Muscle layer of colon (tissue), 2 donors: Measurements from ENCODE around the gene CPLX1.

Experiments used
- H3K27ac ChIP-seq: one replicate; pipeline ENCODE4 v1.7.0; 2013; ENCODE audit warnings: low read depth, mild to moderate bottlenecking, low read length, moderate library complexity
- H3K27me3 ChIP-seq, 2 donors: one replicate each; pipeline ENCODE4 v1.7.0; 2013; ENCODE audit warnings: low read length in 2 of 2, mild to moderate bottlenecking in 2 of 2; ENCODE audit not compliant: insufficient read depth in 2 of 2, control insufficient read depth in 1 of 2
- H3K36me3 ChIP-seq: one replicate; pipeline ENCODE4 v1.7.0; 2013; ENCODE audit warnings: mild to moderate bottlenecking, low read length; ENCODE audit not compliant: insufficient read depth
- H3K4me1 ChIP-seq: one replicate; pipeline ENCODE4 v1.7.0; 2013; ENCODE audit warnings: mild to moderate bottlenecking, low read length; ENCODE audit not compliant: insufficient read depth
- H3K4me3 ChIP-seq, 2 donors: one replicate each; pipeline ENCODE4 v1.7.0; 2013; ENCODE audit warnings: low read length in 2 of 2, low read depth in 1 of 2, mild to moderate bottlenecking in 1 of 2, moderate library complexity in 1 of 2
- H3K9ac ChIP-seq: one replicate; pipeline ENCODE4 v1.7.0; 2013; ENCODE audit warnings: low read length
- H3K9me3 ChIP-seq: one replicate; pipeline ENCODE4 v1.7.0; 2013; ENCODE audit warnings: mild to moderate bottlenecking, low read length
- donor health status: abdominal sarcoma.
- donor health status: Adenocarcinoma of cecum.

CPLX1 gene

DNA sequence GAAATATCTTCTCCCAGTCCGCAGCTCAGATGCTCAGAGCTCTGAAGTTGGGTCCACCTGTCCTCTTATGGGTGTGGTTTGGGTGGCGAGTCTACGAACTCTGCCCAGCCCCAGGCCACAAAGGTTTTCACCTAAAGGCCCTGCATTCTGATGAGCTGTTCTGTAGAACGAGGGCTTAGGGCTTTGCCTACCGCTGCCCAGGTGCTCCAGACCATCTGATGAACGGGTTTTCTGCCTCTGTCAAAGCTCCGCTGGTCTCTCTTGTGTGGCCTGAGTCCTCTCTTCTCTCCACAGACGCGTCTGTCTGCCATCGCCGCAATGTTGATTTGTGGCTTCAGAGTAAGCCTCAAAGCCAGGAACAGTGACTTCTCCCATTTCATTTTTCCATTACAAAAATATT, 28.4 kb upstream of the CPLX1 start:
- Histone ChIP-seq H3K36me3 (peaks cover 33% of the 10 kb centered on the region), H3K4me3 (no peak overlapping the region), H3K9me3 (no peaks in the 10 kb centered on the region), H3K27ac (no peak overlapping the region), H3K9ac (no peak overlapping the region), H3K27me3 (no peaks in the 10 kb centered on the region), H3K4me1 (no peaks in the 10 kb centered on the region)

DNA sequence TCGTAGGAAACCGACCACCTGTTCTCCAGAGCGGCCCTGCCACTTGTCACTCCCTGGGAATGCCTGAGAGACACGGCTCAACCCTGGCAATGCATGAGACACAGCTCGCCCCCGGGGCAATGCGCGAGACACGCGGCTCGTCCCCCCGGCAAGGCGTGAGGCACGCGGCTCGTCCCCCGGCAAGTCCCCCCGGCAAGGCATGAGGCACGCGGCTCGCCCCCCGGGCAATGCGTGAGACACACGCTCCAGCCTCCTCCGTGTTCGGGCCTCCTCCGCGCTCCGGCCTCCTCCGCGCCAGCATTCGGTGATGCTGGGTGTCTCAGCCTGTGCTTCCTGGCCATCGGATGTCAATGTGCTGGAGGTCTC, 27.5 kb upstream of the CPLX1 start:
- H3K36me3 ChIP-seq = peaks cover 30% of the 10 kb centered on the region

DNA sequence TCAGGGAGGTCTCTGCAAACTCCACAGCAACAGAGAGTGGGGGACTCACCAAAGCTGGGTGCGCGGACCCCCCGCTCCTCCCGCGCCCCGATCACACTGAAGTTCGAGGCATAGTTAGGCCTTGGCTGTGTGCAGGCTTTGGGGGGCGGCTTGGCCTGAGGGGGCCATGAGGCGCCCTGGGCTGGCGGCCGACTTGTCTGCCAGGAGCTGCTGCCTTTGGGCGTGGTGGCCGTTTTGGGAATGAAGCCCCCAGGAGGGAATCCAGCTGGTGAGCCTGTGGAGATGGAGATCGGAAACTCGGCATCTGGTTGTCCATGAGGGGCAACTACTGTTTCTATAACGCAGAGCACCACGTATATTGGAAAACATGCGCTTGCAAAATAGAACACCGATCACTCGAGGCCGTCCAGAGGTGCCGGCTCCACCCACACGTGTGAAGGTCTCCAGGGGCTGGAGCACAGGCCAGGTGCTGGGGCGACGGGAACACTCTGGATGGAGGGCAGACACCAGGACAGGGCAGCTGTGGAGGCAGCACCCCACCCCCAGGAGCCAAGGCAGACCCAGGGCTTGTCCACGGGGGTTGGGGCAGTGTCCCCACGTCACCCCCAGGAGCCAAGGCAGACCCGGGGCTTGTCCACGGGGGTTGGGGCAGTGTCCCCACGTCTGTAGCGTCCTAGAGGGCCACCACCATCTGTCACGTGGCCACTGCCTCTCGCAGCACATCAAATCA, 25.9 kb upstream of the CPLX1 start:
- Histone ChIP-seq H3K27ac (no peak overlapping the region), H3K36me3 (peaks cover 16% of the 10 kb centered on the region), H3K9me3 (no peaks in the 10 kb centered on the region), H3K9ac (no peak overlapping the region), H3K27me3 (no peaks in the 10 kb centered on the region), H3K4me3 (no peak overlapping the region), H3K4me1 (no peaks in the 10 kb centered on the region)

More for the DNA sequence above, 27.5 kb upstream of the CPLX1 start:
- Histone ChIP-seq H3K9ac (no peak overlapping the region), H3K27me3 (no peaks in the 10 kb centered on the region), H3K4me1 (no peaks in the 10 kb centered on the region), H3K4me3 (no peak overlapping the region), H3K27ac (no peak overlapping the region), H3K9me3 (no peaks in the 10 kb centered on the region)

DNA sequence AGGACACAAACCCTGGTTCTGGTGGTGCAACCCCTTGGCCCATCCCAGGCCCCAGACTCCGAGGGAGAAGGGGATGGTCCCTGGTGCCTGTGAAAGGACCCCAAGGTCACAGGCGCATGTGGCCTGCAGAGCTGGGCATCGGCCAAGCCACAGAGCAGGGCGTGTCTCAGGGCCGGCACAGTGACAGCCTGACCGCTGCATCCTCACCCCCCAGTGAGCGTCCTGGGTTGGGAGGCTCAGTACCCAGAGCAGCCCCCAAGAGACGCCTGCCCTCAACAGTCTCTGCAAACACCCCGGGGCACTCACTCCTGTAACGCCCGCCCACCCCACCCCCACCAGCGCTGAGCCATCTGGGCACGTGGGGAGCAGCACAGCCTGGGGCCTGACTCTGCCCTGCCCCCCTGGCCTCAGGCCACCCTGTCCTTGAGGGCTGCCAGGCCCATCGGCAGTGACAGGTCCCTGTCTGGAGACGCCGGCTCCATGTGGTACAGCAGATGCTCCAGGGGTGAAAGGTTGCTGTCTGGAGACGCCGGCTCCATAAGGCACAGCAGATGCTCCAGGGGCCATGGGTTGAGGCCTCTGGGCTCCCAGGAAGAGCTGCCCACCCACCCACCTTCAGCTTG, 24.5 kb upstream of the CPLX1 start:
- no peaks in the 10 kb centered on the region for H3K9me3 ChIP-seq
- peaks cover 11% of the 10 kb centered on the region for H3K36me3 ChIP-seq
- H3K9ac ChIP-seq = no peak overlapping the region
- H3K4me1 ChIP-seq = no peaks in the 10 kb centered on the region
- H3K27ac ChIP-seq = no peak overlapping the region
- no peaks in the 10 kb centered on the region for H3K27me3 ChIP-seq
- no peak overlapping the region for H3K4me3 ChIP-seq

DNA sequence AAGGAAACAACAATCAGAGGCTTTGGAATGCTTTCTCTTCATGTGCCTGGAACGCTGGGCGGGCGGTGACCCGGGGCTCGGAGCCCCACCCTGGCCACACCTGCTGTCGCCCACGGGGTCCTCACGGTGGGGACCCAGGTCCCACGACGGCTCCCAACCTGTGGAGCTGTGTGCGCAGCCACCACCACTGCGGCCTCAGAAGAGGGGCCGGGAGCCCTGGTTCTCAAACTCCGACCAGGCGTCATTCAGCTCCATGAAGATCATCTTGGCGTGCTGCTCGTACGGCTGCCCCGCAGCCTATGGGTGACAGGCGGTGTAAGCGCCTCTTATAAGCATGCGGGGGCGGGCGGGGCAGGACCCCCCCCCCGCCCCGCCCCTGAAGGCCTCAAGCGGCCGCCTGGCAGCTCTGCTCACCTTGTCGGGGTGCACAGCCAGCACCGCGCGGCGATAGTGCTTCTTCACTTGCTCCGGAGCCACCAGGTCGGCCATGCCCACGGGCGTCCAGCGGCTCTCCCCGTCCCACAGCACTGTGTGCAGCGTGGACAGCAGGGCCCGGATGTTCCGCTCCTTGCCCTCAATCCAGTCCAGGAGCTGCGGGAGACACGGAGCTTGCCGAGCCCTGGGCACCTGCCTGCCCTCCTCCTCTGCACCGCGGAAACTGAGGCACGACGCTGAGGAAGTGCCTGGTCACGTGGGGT, 23.7 kb upstream of the CPLX1 start:
- H3K9me3 ChIP-seq = no peaks in the 10 kb centered on the region
- no peak overlapping the region for H3K27ac ChIP-seq
- H3K9ac ChIP-seq = no peak overlapping the region
- no peak overlapping the region for H3K4me3 ChIP-seq
- H3K4me1 ChIP-seq = no peaks in the 10 kb centered on the region
- no peaks in the 10 kb centered on the region for H3K27me3 ChIP-seq
- peaks cover 11% of the 10 kb centered on the region for H3K36me3 ChIP-seq

DNA sequence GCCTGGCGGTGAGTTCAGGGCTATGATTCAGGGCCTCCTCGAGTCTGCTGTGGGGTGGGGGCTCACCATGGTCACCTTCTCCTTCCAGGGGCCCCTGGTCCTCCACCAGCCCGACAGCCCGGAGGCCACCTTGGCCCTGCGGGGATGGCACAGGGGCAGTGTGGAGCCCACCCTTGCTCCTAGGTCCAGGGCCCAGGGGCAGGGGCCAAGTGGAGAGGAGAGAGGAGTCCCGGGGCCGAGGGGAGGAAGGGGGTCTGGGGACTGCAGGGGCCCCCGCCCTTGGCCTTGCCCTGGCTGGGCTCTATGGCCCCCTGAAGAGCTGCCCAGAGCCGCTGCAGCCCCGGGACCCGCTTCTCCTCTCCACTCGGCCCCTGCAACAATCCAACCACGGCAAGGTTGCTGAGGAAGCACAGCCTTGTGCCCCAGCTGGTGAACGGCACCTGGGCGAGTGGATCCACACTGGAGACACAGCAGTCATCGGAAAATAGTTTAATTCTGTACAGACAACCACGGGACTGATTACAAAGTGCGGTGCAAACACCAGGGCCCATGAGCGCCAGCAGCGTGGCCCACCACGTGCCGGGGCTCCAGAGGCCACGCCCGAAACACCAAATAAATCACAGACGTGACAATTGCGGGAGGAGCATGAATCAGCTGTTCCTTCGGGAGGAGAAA, 23.0 kb upstream of the CPLX1 start:
- Histone ChIP-seq H3K9me3 (no peaks in the 10 kb centered on the region), H3K27me3 (no peaks in the 10 kb centered on the region), H3K36me3 (peaks cover 11% of the 10 kb centered on the region), H3K4me3 (no peak overlapping the region), H3K9ac (no peak overlapping the region), H3K27ac (no peak overlapping the region), H3K4me1 (no peaks in the 10 kb centered on the region)

DNA sequence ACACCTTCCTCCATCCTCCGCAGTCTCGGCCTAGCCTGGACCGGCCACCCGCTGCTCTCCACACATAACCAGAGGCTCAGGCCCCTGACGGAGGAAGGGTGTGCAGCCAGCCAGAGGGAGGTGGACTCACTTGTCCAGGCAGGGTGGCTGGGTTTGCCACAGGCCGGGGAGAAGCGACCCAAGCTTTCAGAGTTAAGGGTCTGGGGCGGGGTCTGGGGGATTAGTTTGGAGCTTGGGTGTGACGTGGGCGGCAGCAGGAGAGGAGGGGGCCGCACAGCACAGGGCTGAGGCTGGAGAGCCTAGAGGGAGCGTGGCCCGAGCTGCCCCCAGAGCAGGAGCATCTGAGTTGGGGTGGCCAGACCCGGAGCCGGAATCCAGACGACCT, 22.4 kb upstream of the CPLX1 start:
- H3K4me1 ChIP-seq = no peaks in the 10 kb centered on the region
- no peak overlapping the region for H3K4me3 ChIP-seq
- no peak overlapping the region for H3K27ac ChIP-seq
- H3K27me3 ChIP-seq = no peaks in the 10 kb centered on the region
- H3K9me3 ChIP-seq = no peaks in the 10 kb centered on the region
- H3K36me3 ChIP-seq = peaks cover 11% of the 10 kb centered on the region
- no peak overlapping the region for H3K9ac ChIP-seq

DNA sequence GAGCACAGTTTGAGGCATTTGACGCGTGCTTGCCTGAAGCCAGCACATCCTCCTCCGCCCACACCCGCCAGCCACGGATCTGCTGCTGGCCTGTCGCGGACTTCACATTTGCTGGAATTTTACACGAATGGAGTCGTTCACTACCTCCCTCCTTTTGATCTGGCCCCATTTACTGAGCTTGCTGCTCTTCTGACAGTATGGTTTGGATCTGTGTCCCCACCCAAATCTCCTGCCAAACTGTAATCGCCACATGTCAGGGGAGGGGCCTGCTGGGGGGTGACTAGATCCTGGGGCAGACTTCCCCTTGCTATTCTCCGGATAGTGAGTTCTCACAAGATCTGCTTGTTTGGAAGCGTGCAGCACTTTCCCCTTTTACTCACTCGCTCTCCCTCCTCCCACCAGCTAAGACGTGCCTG, 19.9 kb upstream of the CPLX1 start:
- Histone ChIP-seq H3K27ac (no peak overlapping the region), H3K4me3 (no peak overlapping the region), H3K4me1 (no peaks in the 10 kb centered on the region), H3K9me3 (no peaks in the 10 kb centered on the region), H3K9ac (no peak overlapping the region), H3K27me3 (no peaks in the 10 kb centered on the region), H3K36me3 (peaks cover 8% of the 10 kb centered on the region)

DNA sequence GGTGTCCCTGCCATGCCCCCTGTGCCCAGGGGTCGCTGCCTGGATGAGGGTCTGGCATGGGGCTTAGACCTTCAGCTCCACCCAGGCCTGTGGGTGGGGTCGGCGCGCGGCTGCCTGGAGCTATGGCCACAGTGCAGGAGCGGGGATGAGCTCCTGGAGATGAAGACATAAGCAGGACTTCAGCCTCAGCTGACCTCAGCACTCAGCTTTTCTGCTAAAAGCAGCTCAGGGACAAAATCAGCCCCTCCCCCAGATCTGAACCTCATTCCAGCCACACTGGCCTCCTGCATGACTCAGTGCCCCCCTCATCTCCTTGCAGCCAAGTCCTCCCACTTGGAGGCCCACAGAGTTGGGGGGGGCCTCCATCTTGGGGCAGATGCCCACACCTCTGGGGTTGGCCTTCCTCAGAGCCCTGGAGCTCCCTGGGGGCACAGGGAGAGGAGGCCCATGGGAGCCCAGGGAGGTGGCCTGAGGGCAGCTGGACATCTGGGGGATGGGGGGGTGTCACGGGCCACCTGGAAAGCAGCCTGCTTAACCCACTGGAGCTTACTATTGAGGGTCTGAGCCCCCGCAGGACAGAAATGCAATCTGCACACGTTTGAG, 19.4 kb upstream of the CPLX1 start:
- Histone ChIP-seq H3K36me3 (peaks cover 6% of the 10 kb centered on the region), H3K9me3 (no peaks in the 10 kb centered on the region), H3K4me1 (no peaks in the 10 kb centered on the region), H3K27me3 (no peaks in the 10 kb centered on the region), H3K4me3 (no peak overlapping the region), H3K9ac (no peak overlapping the region), H3K27ac (no peak overlapping the region)

DNA sequence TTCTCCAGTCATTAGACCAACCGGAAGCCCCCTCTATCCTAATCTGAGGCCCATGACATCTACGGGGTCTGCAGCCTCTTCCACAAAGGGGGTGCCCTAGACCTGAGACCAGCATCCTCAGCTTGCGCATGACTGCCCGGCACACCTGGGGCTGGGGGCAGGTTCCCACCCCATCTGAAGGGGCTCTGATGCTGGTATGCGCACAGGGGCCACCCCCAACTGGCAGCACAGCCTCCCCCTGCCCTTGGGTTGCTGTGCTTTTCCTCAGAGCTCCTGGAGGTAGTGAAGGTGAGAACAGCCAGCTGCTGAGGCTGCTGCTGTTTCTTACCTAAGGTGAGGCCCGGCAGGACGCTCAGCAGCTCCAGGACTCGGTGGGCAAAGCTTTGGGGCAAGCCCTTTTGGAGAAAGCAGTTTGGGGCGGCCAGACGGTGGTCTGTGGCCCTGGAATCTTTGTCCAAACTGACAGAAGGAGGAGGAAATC, 18.9 kb upstream of the CPLX1 start:
- no peaks in the 10 kb centered on the region for H3K27me3 ChIP-seq
- H3K4me3 ChIP-seq = no peak overlapping the region
- no peak overlapping the region for H3K27ac ChIP-seq
- no peak overlapping the region for H3K9ac ChIP-seq
- peaks cover 6% of the 10 kb centered on the region for H3K36me3 ChIP-seq
- H3K4me1 ChIP-seq = no peaks in the 10 kb centered on the region
- H3K9me3 ChIP-seq = no peaks in the 10 kb centered on the region
